Inflammatory macrophage (primary cell): Measurements from ENCODE around the gene WNT5B.

Experiments used
- DNase-seq, 2 donors: peaks; one replicate each; pipeline ENCODE4 v3.0.0-alpha.2; 2020 to 2022

Gene WNT5B

GRCh38 chr12:1651946-1652345, 22.9 kb downstream of the WNT5B start:
- no peak for DNase-seq

- DNase-seq = no peak
Measured at GRCh38 chr12:1655225-1655788, 26.3 kb downstream of the WNT5B start.

- no peak for DNase-seq
Measured at GRCh38 chr12:1656902-1657301, 27.9 kb downstream of the WNT5B start.

- no peak for DNase-seq
Measured at GRCh38 chr12:1657688-1658087, 28.7 kb downstream of the WNT5B start.

- DNase-seq = peak; percentile 24 to 51
Measured at GRCh38 chr12:1660304-1661187, 31.5 kb downstream of the WNT5B start.

GRCh38 chr12:1661553-1662335, 32.7 kb downstream of the WNT5B start:
- peak; percentile 88 to 89 for DNase-seq

- DNase-seq = peak in 1 of 2 donors; percentile 11
Measured at GRCh38 chr12:1662761-1663439, 33.9 kb downstream of the WNT5B start.

- no peak for DNase-seq
Measured at GRCh38 chr12:1663440-1664132, 34.6 kb downstream of the WNT5B start.

- no peak for DNase-seq
Measured at GRCh38 chr12:1665366-1665765, 36.3 kb downstream of the WNT5B start.

- no peak for DNase-seq
Measured at GRCh38 chr12:1666215-1666614, 37.2 kb downstream of the WNT5B start.

- peak; percentile 27 to 30 for DNase-seq
Measured at GRCh38 chr12:1666685-1667162, 37.7 kb downstream of the WNT5B start.

GRCh38 chr12:1668833-1669543, 40.0 kb downstream of the WNT5B start:
- peak; percentile 86 to 94 for DNase-seq

GRCh38 chr12:1670358-1671268, 41.6 kb downstream of the WNT5B start:
- no peak for DNase-seq

- DNase-seq = no peak
Measured at GRCh38 chr12:1676043-1676442, 47.0 kb downstream of the WNT5B start.

GRCh38 chr12:1680804-1681492, 51.9 kb downstream of the WNT5B start:
- no peak for DNase-seq

GRCh38 chr12:1681493-1681807, 52.4 kb downstream of the WNT5B start:
- no peak for DNase-seq

GRCh38 chr12:1688086-1688710, 59.2 kb downstream of the WNT5B start:
- no peak for DNase-seq

GRCh38 chr12:1690578-1691122, 61.6 kb downstream of the WNT5B start, which contains the start of gene ADIPOR2:
ADIPOR2 (plus strand) TSS chr12:1691070; CDS start chr12:1754344, 63,274 bp downstream.
- peak; percentile 97 to 99 for DNase-seq
